HEK293 (cell line): ENCODE data around the gene ARF3.

Experiments used
- CTCF ChIA-PET: fragments of 350-600 bp; formaldehyde crosslinking; extraction: SDS; loops from one replicate; lab custom pipeline; 2021; ENCODE audit warnings: antibody characterized with exemption; lab: Yijun Ruan, JAX
- POLR2A ChIA-PET: fragments of 300-600 bp; formaldehyde crosslinking; extraction: SDS; loops from one replicate; lab custom pipeline; 2020; ENCODE audit warnings: antibody characterized with exemption, inconsistent platforms; lab: Yijun Ruan, JAX
- H3K27ac ChIP-seq: fragments of 200-500 bp; sonication (Bioruptor generic); 2 replicates; pipeline ENCODE4 v1.5.1; 2014; ENCODE audit warnings: low read depth, low read length, control low read depth, inconsistent platforms; ENCODE audit errors: extremely low read depth
- H3K36me3 ChIP-seq, 2 experiments: fragments of 200-500 bp in 1 of 2; sonication (Bioruptor generic) in 1 of 2; 1 replicate in 1 of 2; 2 replicates in 1 of 2; pipeline ENCODE4 v1.5.1; 2014 to 2017; ENCODE audit warnings: inconsistent platforms in 2 of 2, low read length in 2 of 2; ENCODE audit not compliant: control insufficient read depth in 2 of 2, insufficient read depth in 1 of 2
- H3K4me1 ChIP-seq: fragments of 200-500 bp; sonication (Bioruptor generic); 2 replicates; pipeline ENCODE4 v1.5.1; 2014; ENCODE audit warnings: mild to moderate bottlenecking, low read length, inconsistent platforms; ENCODE audit not compliant: control insufficient read depth, insufficient read depth
- H3K4me3 ChIP-seq: 2 replicates; pipeline ENCODE4 v1.5.1; 2011; ENCODE audit warnings: low read depth, mild to moderate bottlenecking, control low read depth, low read length, moderate library complexity
- H3K9me3 ChIP-seq: fragments of 200-500 bp; sonication (Bioruptor generic); 2 replicates; pipeline ENCODE4 v1.5.1; 2014; ENCODE audit warnings: low read depth, low read length, inconsistent platforms; ENCODE audit not compliant: control insufficient read depth, insufficient read depth
- AEBP2 ChIP-seq: fragments of 450-650 bp; formaldehyde crosslinking; IDR thresholded peaks from 2 replicates; pipeline ENCODE4 v1.5.1; 2016; ENCODE audit warnings: missing biosample characterization, missing genetic modification characterization, borderline replicate concordance
- HOXC10 ChIP-seq: sonication (generic); formaldehyde crosslinking; IDR thresholded peaks from 2 replicates; pipeline ENCODE4 v1.8.1; 2023; ENCODE audit warnings: mild to moderate bottlenecking, missing genetic modification reagents
- KLF17 ChIP-seq: fragments of 450-650 bp; formaldehyde crosslinking; IDR thresholded peaks from 2 replicates; pipeline ENCODE4 v1.5.1; 2016; ENCODE audit warnings: missing biosample characterization, missing genetic modification characterization
- RBAK ChIP-seq: fragments of 450-650 bp; formaldehyde crosslinking; IDR thresholded peaks from 2 replicates; pipeline ENCODE4 v1.5.1; 2016; ENCODE audit warnings: missing biosample characterization, missing genetic modification characterization
- SCRT1 ChIP-seq: fragments of 450-650 bp; formaldehyde crosslinking; IDR thresholded peaks from 2 replicates; pipeline ENCODE4 v1.5.1; 2016; ENCODE audit warnings: missing biosample characterization, missing genetic modification characterization, borderline replicate concordance
- SCRT2 ChIP-seq: fragments of 450-650 bp; formaldehyde crosslinking; IDR thresholded peaks from 2 replicates; pipeline ENCODE4 v1.5.1; 2016; ENCODE audit warnings: missing biosample characterization, missing genetic modification characterization
- SETDB1 ChIP-seq: IDR thresholded peaks from one replicate; pipeline ENCODE4 v1.6.1; 2017; ENCODE audit warnings: mild to moderate bottlenecking, low read length, moderate library complexity, mixed read lengths; ENCODE audit not compliant: insufficient read length
- ZBTB11 ChIP-seq: fragments of 450-650 bp; formaldehyde crosslinking; conservative IDR thresholded peaks from 2 replicates; pipeline ENCODE4 v1.5.1; 2016; ENCODE audit warnings: low read depth, missing biosample characterization, missing genetic modification characterization
- ZFP41 ChIP-seq: fragments of 450-650 bp; formaldehyde crosslinking; IDR thresholded peaks from 2 replicates; pipeline ENCODE4 v1.5.1; 2016; ENCODE audit warnings: missing biosample characterization, missing genetic modification characterization, borderline replicate concordance
- ZNF10 ChIP-seq: fragments of 450-650 bp; formaldehyde crosslinking; IDR thresholded peaks from 2 replicates; pipeline ENCODE4 v1.5.1; 2017; ENCODE audit warnings: missing biosample characterization, missing genetic modification characterization
- ZNF133 ChIP-seq: fragments of 450-650 bp; formaldehyde crosslinking; IDR thresholded peaks from 2 replicates; pipeline ENCODE4 v1.5.1; 2016; ENCODE audit warnings: missing biosample characterization, missing genetic modification characterization
- ZNF416 ChIP-seq: fragments of 450-650 bp; formaldehyde crosslinking; IDR thresholded peaks from 2 replicates; pipeline ENCODE4 v1.5.1; 2016; ENCODE audit warnings: missing biosample characterization, missing genetic modification characterization
- ZNF473 ChIP-seq: fragments of 450-650 bp; formaldehyde crosslinking; IDR thresholded peaks from 2 replicates; pipeline ENCODE4 v1.5.1; 2017; ENCODE audit warnings: missing biosample characterization, missing genetic modification characterization
- ZNF48 ChIP-seq: fragments of 450-650 bp; formaldehyde crosslinking; IDR thresholded peaks from 2 replicates; pipeline ENCODE4 v1.5.1; 2016; ENCODE audit warnings: missing biosample characterization, missing genetic modification characterization
- ZNF530 ChIP-seq: fragments of 450-650 bp; formaldehyde crosslinking; IDR thresholded peaks from 2 replicates; pipeline ENCODE4 v1.5.1; 2016; ENCODE audit warnings: low read depth, missing biosample characterization, missing genetic modification characterization
- ZNF623 ChIP-seq: fragments of 450-650 bp; formaldehyde crosslinking; IDR thresholded peaks from 2 replicates; pipeline ENCODE4 v1.5.1; 2016; ENCODE audit warnings: missing biosample characterization, missing genetic modification characterization
- ZNF654 ChIP-seq: fragments of 450-650 bp; formaldehyde crosslinking; IDR thresholded peaks from 2 replicates; pipeline ENCODE4 v1.5.1; 2016; ENCODE audit warnings: low read depth, missing biosample characterization, missing genetic modification characterization
- ZNF830 ChIP-seq: fragments of 450-650 bp; IDR thresholded peaks from 2 replicates; pipeline ENCODE4 v1.5.0; 2018; ENCODE audit warnings: missing biosample characterization, missing genetic modification characterization, low read depth, mild to moderate bottlenecking, moderate library complexity
- ZNF837 ChIP-seq: fragments of 450-650 bp; formaldehyde crosslinking; IDR thresholded peaks from 2 replicates; pipeline ENCODE4 v1.5.1; 2016; ENCODE audit warnings: missing biosample characterization, missing genetic modification characterization

ARF3 gene

GRCh38 chr12:48961801-48962200 is 4.5 kb upstream of the ARF3 start:
- H3K9me3 ChIP-seq, result no peaks in the 10 kb centered on the region
- H3K4me1 ChIP-seq, result no peaks in the 10 kb centered on the region
- H3K36me3 ChIP-seq, result no peaks in the 10 kb centered on the region
- H3K27ac ChIP-seq, result no peak overlapping the region
- ChIA-PET CTCF (interaction anchor here (0.9 to 10.8 kb wide), 3 partner anchors 16 to 35 kb away, joined by 3 to 79 read pairs (median 62); partner anchors contain the start of gene WNT1), POLR2A (no interaction called here)
- TF ChIP-seq ZNF623 (tag by site-specific recombination), result no peak
- no peak for TF ChIP-seq ZBTB11 (tag by site-specific recombination)
- TF ChIP-seq ZNF837 (tag by site-specific recombination), result no peak
- TF ChIP-seq ZNF416 (tag by site-specific recombination), result no peak
- no peak for TF ChIP-seq ZNF654 (tag by site-specific recombination)
- TF ChIP-seq RBAK (tag by site-specific recombination), result no peak
- no peak for TF ChIP-seq HOXC10
- TF ChIP-seq SETDB1, result no peak
- no peak for TF ChIP-seq ZNF133 (tag by site-specific recombination)
- TF ChIP-seq AEBP2 (tag by site-specific recombination), result no peak
- no peak for TF ChIP-seq ZFP41
- no peak for TF ChIP-seq ZNF830 (tag by site-specific recombination)
- TF ChIP-seq ZNF530, result no peak
- no peak for TF ChIP-seq ZNF48 (tag by site-specific recombination)
- TF ChIP-seq, all 188 proteins: peak for 0
- no peak overlapping the region for H3K4me3 ChIP-seq

GRCh38 chr12:48961331-48961730 is 4.0 kb upstream of the ARF3 start:
- Histone ChIP-seq H3K4me3 (no peak overlapping the region), H3K36me3 (no peaks in the 10 kb centered on the region), H3K27ac (no peak overlapping the region), H3K4me1 (no peaks in the 10 kb centered on the region), H3K9me3 (no peaks in the 10 kb centered on the region)
- ChIA-PET CTCF (interaction anchor here (0.9 to 10.8 kb wide), 4 partner anchors 10 to 36 kb away, joined by 3 to 79 read pairs (median 33); partner anchors contain the start of genes WNT1 and WNT10B), POLR2A (interaction anchor here (1.5 kb wide), 1 partner anchor 10 kb away, joined by 3 read pairs; the partner anchor contains the start of gene WNT10B)
- TF ChIP-seq ZNF473 (tag by site-specific recombination), result no peak
- 0 out of 2 replicates have a peak, but pooled peaks have one; percentile 23 for TF ChIP-seq KLF17

GRCh38 chr12:48960834-48961233 is 3.5 kb upstream of the ARF3 start:
- CTCF ChIA-PET, result interaction anchor here (1.2 to 10.8 kb wide), 3 partner anchors 10 to 28 kb away, joined by 4 to 79 read pairs (median 62); partner anchors contain the start of genes WNT1 and WNT10B
- Histone ChIP-seq H3K4me1 (no peaks in the 10 kb centered on the region), H3K9me3 (no peaks in the 10 kb centered on the region), H3K4me3 (no peak overlapping the region), H3K27ac (no peak overlapping the region), H3K36me3 (peaks cover 0 to 1% of the 10 kb centered on the region in 2 experiments; a peak in 1 of 3 replicates)
- POLR2A ChIA-PET, result interaction anchor here (1.5 kb wide), 1 partner anchor 11 kb away, joined by 3 read pairs; the partner anchor contains the start of gene WNT10B
- TF ChIP-seq SCRT1 (tag by site-specific recombination) (peak; percentile 90), ZNF10 (tag by site-specific recombination) (no peak), SCRT2 (tag by site-specific recombination) (peak; percentile 89)
